Transverse colon (tissue), 4 donors: ENCODE data around the gene USP46. TPM values are rescaled to one million over a fixed set of nuclear protein-coding genes. Genes with fewer than 3 reads are reported as not detected.

Experiments used
- DNase-seq: peaks from one replicate; pipeline ENCODE4 v3.0.0-alpha.2; 2019
- H3K27ac ChIP-seq, 4 donors: fragments of 200-600 bp; sonication (generic); 2 replicates each; pipeline ENCODE4 v1.5.1; 2016 to 2018; ENCODE audit warnings: inconsistent platforms in 4 of 4
- H3K27me3 ChIP-seq: fragments of 200-600 bp; sonication (generic); 2 replicates; pipeline ENCODE4 v1.5.1; 2017; ENCODE audit warnings: inconsistent platforms
- H3K36me3 ChIP-seq, 4 donors: fragments of 200-600 bp; sonication (generic); 2 replicates each; pipeline ENCODE4 v1.5.1; 2017 to 2019; ENCODE audit warnings: inconsistent platforms in 4 of 4
- H3K4me1 ChIP-seq, 4 donors: fragments of 200-600 bp; sonication (generic); 2 replicates each; pipeline ENCODE4 v1.5.1; 2017 to 2020; ENCODE audit warnings: inconsistent platforms in 4 of 4
- H3K4me3 ChIP-seq, 4 donors: fragments of 200-600 bp; sonication (generic); 1 replicate in 1 of 4; 2 replicates in 3 of 4; pipeline versions ENCODE4 v1.5.1 to v1.6.1; 2017 to 2019; ENCODE audit warnings: inconsistent platforms in 4 of 4
- H3K9me3 ChIP-seq, 2 donors: fragments of 200-600 bp; sonication (generic); 2 replicates each; pipeline ENCODE4 v1.5.1; 2017 to 2019; ENCODE audit warnings: inconsistent platforms in 2 of 2
- EP300 ChIP-seq: sonication (generic); formaldehyde crosslinking; IDR thresholded peaks from one replicate; pipeline ENCODE4 v1.6.1; 2017; ENCODE audit warnings: antibody characterized with exemption, low read depth
- POLR2A ChIP-seq: fragments of 450-650 bp; IDR thresholded peaks from one replicate; pipeline ENCODE4 v1.6.1; 2016; ENCODE audit warnings: antibody characterized with exemption, mild to moderate bottlenecking, moderate library complexity
- POLR2AphosphoS5 ChIP-seq, 3 donors: sonication (generic); formaldehyde crosslinking; IDR thresholded peaks; one replicate each; pipeline ENCODE4 v1.6.1; 2016; ENCODE audit warnings: antibody characterized with exemption in 3 of 3
- WGBS, 2 donors: methylation state at CpG; one replicate each; pipeline ENCODE4 v1.1.5; 2018; ENCODE audit warnings: low coverage in 1 of 2; 5-methylcytosine and 5-hydroxymethylcytosine counted together
- in situ Hi-C, 4 donors: fragments of 200-750 bp; cut with MboI; loops; one replicate each; pipeline versions ENCODE4 v1.15.0 to v1.15.1; 2017; ENCODE audit warnings: low sequenced_read_pairs in 3 of 4, low pct_ligation_motif_present in 1 of 4, low pct_unique_long_range_greater_than_20kb in 1 of 4
- intact Hi-C: fragments of 100-400 bp; cut with DNase I; formaldehyde crosslinking; loops from one replicate; pipeline ENCODE4 v1.15.1; 2023; ENCODE audit warnings: low total_unique reads
- total RNA-seq, 4 donors: library from RNA; depleted of rRNA; stranded (reverse); fragments of >200 nt; gene quantifications; one replicate each; pipeline ENCODE4 v1.1.0, GENCODE V29; 2016
- TF ChIP-seq, protein P1 (sequence below), 5 experiments: fragments of 200-600 bp in 3 of 5; fragments of 450-650 bp in 2 of 5; sonication (generic) in 3 of 5; IDR thresholded peaks; 1 replicate in 2 of 5; 2 replicates in 3 of 5; pipeline ENCODE4 v1.5.1; 2016 to 2017; ENCODE audit warnings: antibody characterized with exemption in 5 of 5, inconsistent platforms in 3 of 5, mild to moderate bottlenecking in 2 of 5, moderate library complexity in 1 of 5

Gene USP46
- total RNA-seq, 4 donors from 2014 or later: 6.0 to 7.6 (median 6.8) TPM

DNA sequence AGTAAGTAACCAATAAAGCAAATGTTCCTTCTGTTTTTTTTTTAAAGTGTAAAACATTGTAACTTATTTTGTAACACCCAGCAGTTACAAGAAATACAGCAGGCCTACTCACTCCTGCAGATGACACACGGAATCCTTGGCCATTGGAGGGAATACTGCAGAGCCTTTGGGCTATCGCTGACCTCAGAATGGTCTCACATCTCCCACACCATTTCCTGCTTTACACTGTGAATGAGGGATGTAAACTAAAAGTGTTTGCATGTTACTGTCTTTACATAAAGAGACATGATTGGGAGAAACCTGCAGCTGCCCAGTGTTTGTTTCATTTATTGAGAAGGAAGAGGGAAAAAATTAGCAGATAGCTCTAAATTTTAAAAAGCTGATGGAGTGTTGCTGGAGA lies 64.1 kb downstream of the USP46 start:
- no peaks in the 10 kb centered on the region for H3K27me3 ChIP-seq
- no peak overlapping the region for H3K4me3 ChIP-seq
- no peak overlapping the region for H3K27ac ChIP-seq
- no peaks in the 10 kb centered on the region for H3K9me3 ChIP-seq
- in situ Hi-C loops: no loop called here
- no peak for DNase-seq
- peaks cover 0 to 8% (median 3%) of the 10 kb centered on the region in 4 donors for H3K36me3 ChIP-seq
- no peaks in the 10 kb centered on the region for H3K4me1 ChIP-seq
- 93 to 95% methylated on average over 2 of the region's 2 CpGs for WGBS, 2 donors
- TF ChIP-seq, protein P1, sequence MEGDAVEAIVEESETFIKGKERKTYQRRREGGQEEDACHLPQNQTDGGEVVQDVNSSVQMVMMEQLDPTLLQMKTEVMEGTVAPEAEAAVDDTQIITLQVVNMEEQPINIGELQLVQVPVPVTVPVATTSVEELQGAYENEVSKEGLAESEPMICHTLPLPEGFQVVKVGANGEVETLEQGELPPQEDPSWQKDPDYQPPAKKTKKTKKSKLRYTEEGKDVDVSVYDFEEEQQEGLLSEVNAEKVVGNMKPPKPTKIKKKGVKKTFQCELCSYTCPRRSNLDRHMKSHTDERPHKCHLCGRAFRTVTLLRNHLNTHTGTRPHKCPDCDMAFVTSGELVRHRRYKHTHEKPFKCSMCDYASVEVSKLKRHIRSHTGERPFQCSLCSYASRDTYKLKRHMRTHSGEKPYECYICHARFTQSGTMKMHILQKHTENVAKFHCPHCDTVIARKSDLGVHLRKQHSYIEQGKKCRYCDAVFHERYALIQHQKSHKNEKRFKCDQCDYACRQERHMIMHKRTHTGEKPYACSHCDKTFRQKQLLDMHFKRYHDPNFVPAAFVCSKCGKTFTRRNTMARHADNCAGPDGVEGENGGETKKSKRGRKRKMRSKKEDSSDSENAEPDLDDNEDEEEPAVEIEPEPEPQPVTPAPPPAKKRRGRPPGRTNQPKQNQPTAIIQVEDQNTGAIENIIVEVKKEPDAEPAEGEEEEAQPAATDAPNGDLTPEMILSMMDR (IDR thresholded peaks at IDR 0.05): no peak
- TF ChIP-seq EP300: no peak
- no peak for TF ChIP-seq POLR2AphosphoS5 (IDR thresholded peaks at IDR 0.05)
- no peak for TF ChIP-seq POLR2A
- intact Hi-C loops: no loop called here

DNA sequence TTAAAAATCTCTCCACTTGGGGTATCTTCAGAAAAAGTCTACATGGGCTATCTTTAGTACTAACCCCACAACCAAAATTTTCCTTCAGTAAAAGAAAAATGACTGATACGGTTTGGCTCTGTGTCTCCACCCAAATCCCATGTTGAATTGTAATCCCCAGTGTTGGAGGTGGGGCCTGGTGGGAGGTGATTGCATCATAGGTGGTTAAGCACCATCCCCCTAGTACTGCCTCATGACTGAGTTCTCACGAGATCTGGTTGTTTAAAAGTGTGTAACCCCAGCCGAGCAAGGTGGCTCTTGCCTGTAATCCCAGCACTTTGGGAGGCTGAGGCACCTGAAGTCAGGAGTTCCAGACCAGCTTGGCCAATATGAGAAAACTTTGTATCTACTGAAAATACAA lies 66.8 kb downstream of the USP46 start:
- intact Hi-C loops: no loop called here
- no peaks in the 10 kb centered on the region for H3K27me3 ChIP-seq
- no peaks in the 10 kb centered on the region for H3K9me3 ChIP-seq
- DNase-seq: no peak
- no peak overlapping the region for H3K27ac ChIP-seq
- no peak for TF ChIP-seq POLR2AphosphoS5 (IDR thresholded peaks at IDR 0.05)
- no peak for TF ChIP-seq EP300
- TF ChIP-seq, protein P1 (IDR thresholded peaks at IDR 0.05): no peak
- no peak for TF ChIP-seq POLR2A
- 91% methylated on average over 3 of the region's 3 CpGs; no CpG with 5 or more reads in 1 of the 2 donors for WGBS, 2 donors
- peaks cover 0 to 4% (median 0%) of the 10 kb centered on the region in 4 donors for H3K36me3 ChIP-seq
- H3K4me3 ChIP-seq: no peak overlapping the region
- in situ Hi-C loops: no loop called here
- H3K4me1 ChIP-seq: no peaks in the 10 kb centered on the region

DNA sequence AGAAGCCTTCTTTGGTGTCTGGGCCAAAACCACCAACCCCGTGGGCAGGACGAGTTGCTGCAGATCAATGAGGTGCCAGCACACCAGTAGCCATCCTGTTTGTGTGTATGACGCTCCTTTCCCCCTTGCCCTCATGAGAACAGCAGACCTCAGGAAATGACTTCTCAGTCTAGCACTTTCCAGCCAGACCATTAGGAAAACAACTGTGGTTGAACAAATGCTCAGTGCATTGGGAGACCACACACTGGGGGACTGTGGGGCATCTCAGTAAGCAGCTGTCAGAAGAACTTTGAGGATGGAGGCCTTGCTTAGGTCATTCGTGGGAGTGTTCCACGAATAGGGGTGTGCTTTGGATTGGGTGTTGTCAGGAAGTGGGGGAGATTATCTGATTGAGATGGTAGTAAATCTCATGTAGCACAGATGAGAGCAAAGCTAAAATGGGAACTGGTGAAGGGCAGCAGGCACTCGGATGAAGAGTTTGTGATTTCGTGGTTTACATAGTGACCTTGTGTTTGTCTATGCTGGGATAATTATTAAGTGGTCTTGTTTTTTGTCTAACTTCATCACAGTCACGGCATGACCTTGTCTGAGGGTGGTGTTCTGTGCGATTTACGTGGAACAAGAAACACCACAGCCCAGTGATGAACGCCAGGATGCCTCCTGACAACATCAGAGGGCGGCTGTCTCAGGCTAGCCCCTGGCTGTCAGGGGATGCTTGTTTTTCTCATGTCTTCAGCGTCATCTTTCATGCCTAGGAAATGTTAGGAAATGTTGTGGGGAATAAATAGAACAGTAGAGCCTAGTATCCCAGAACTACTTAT lies 70.1 kb downstream of the USP46 start:
- no peaks in the 10 kb centered on the region for H3K9me3 ChIP-seq
- H3K4me3 ChIP-seq: no peak overlapping the region
- in situ Hi-C loops (no loop called here), intact Hi-C loops (no loop called here)
- H3K27me3 ChIP-seq: no peaks in the 10 kb centered on the region
- TF ChIP-seq POLR2AphosphoS5 (IDR thresholded peaks at IDR 0.05) (no peak), POLR2A (no peak)
- H3K27ac ChIP-seq: no peak overlapping the region
- no peaks in the 10 kb centered on the region for H3K4me1 ChIP-seq
- DNase-seq: no peak
- no peaks in the 10 kb centered on the region for H3K36me3 ChIP-seq
- WGBS, 2 donors: 30 to 74% methylated on average over 2 to 13 of the region's 13 CpGs

DNA sequence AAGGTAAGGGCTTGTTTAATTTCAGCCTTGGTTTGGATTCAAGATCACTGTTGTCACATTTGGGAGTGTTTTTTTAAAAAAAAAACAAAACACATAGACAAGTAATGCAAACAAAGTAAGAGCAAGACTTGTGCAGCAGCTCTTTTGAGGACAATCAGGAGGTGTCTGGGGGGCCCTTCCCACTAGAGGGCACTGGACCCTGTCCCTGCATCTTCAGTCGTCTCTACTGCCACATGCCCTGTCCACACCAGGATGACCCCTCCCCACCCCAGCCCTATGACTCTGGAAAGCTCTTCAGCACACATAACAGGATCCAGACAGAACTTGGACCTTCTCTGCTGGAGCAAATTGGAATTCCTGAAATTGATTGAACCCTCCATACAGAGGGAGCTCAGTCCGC lies 71.0 kb downstream of the USP46 start:
- intact Hi-C loops (no loop called here), in situ Hi-C loops (no loop called here)
- Histone ChIP-seq H3K4me1 (no peaks in the 10 kb centered on the region), H3K36me3 (no peaks in the 10 kb centered on the region), H3K4me3 (no peak overlapping the region), H3K27ac (no peak overlapping the region), H3K9me3 (no peaks in the 10 kb centered on the region), H3K27me3 (no peaks in the 10 kb centered on the region)
- TF ChIP-seq, protein P1 (IDR thresholded peaks at IDR 0.05): peak in 3 of 5 experiments; percentile 16 to 29 (median 26)
- no peak for TF ChIP-seq EP300
- peak; percentile 9 for DNase-seq
- 58% methylated on average over 2 of the region's 2 CpGs; no CpG with 5 or more reads in 1 of the 2 donors for WGBS, 2 donors
